ENCODE measurements around the gene DGKE.

DNA sequence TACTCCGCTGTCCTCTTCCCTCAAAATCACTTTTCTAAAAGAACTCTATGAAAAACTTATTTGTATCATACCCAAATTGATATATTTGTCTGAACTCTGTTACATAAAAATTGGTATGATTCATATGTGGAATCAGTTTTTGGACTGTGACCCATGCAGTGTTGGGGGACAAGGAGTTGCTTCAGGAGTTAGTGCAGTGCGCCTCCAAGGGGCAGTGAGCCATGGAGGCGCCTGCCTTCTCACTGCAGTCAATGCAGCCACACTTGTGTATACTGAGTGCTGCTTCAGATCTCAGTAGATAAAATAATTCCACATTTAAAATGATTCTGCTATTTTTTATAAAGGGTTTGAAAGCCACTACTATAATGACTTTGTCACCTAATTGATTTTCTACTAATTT, 32.5 kb downstream of the DGKE start:
- TF ChIP-seq, protein P1, sequence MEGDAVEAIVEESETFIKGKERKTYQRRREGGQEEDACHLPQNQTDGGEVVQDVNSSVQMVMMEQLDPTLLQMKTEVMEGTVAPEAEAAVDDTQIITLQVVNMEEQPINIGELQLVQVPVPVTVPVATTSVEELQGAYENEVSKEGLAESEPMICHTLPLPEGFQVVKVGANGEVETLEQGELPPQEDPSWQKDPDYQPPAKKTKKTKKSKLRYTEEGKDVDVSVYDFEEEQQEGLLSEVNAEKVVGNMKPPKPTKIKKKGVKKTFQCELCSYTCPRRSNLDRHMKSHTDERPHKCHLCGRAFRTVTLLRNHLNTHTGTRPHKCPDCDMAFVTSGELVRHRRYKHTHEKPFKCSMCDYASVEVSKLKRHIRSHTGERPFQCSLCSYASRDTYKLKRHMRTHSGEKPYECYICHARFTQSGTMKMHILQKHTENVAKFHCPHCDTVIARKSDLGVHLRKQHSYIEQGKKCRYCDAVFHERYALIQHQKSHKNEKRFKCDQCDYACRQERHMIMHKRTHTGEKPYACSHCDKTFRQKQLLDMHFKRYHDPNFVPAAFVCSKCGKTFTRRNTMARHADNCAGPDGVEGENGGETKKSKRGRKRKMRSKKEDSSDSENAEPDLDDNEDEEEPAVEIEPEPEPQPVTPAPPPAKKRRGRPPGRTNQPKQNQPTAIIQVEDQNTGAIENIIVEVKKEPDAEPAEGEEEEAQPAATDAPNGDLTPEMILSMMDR (IDR thresholded peaks at IDR 0.05) = peak in 2 of 6 experiments; percentile 9 to 25
- TF ChIP-seq POLR2A (IDR thresholded peaks at IDR 0.05) = no peak
